ENCODE data around the gene GGT7. TPM values are rescaled to one million over a fixed set of nuclear protein-coding genes. Genes with fewer than 3 reads are reported as not detected.

The GGT7 gene
- total RNA-seq, 4 donors from 2014 or later = 24.1 to 41.1 (median 37.6) TPM

DNA sequence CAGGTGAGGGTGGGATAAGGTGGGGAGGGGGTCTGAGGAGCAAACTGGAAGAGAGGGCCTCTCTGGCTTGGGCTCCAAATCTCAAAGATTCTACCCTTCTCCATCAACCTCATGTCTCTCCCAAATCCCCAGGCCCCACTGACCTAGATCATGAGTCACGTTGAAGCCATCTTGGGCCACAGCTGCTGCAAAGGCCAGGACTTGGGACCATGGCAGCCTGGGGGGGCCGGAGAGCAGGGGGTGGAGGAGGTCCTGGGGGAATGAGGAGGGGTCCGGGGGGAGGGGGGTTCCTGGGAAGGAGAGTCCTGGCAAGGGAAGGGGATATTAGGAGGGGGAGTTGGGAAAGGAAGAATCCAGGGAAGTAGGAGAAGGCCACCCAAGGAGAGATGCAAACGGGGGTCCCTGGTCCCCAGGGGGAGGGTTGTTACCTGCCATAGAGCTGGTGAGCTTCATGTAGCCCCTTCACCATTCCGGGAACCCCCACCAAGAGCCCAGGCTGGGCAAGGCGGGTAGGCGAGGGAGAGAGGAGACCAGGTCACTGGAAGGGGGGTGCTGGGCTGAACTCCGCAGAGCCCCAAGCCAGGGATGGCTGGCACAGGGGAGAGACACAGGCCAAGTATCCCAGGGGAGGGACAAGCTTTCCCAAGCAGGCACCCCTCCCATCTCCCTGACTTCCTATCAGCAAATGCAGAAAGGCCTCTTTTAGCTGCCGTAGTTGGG lies 12.7 kb downstream of the GGT7 start:
- Histone ChIP-seq H3K9me3 (no peaks in the 10 kb centered on the region), H3K4me1 (no peaks in the 10 kb centered on the region), H3K36me3 (peaks cover 0 to 4% of the 10 kb centered on the region in 2 donors), H3K4me3 (replicated peaks in 1 of 3) (no peak overlapping the region), H3K27me3 (no peaks in the 10 kb centered on the region), H3K27ac (no peak overlapping the region)
- no peak for DNase-seq
- intact Hi-C loops (cut with DNase I) = no loop called here
- 90 to 93% methylated on average over 8 to 9 of the region's 9 CpGs for WGBS, 2 donors
- TF ChIP-seq POLR2A (IDR thresholded peaks at IDR 0.05) = no peak
- TF ChIP-seq, protein P1, sequence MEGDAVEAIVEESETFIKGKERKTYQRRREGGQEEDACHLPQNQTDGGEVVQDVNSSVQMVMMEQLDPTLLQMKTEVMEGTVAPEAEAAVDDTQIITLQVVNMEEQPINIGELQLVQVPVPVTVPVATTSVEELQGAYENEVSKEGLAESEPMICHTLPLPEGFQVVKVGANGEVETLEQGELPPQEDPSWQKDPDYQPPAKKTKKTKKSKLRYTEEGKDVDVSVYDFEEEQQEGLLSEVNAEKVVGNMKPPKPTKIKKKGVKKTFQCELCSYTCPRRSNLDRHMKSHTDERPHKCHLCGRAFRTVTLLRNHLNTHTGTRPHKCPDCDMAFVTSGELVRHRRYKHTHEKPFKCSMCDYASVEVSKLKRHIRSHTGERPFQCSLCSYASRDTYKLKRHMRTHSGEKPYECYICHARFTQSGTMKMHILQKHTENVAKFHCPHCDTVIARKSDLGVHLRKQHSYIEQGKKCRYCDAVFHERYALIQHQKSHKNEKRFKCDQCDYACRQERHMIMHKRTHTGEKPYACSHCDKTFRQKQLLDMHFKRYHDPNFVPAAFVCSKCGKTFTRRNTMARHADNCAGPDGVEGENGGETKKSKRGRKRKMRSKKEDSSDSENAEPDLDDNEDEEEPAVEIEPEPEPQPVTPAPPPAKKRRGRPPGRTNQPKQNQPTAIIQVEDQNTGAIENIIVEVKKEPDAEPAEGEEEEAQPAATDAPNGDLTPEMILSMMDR (IDR thresholded peaks at IDR 0.05) = no peak

DNA sequence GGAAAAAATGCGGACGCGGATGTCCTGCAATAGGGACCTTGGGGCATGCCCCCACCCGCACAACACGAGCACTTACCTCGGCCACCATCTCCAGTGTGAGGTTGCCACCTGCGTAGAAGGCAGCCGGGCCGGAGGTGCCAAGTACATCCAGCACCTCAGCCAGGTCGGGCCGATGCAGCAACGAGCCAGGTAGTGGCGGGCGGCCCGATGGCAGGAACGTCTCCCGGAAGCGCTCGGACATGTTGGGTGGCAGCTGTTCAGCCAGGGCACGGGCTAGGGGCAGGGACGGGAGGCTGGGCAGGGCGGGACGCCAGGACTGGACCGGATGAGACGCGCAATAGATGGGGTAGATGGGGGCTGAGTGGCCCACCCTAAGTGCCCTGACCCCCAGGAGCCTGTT lies 13.3 kb downstream of the GGT7 start:
- 97% methylated on average over 26 of the region's 26 CpGs for WGBS, 2 donors
- TF ChIP-seq, protein P1 (IDR thresholded peaks at IDR 0.05) = no peak
- TF ChIP-seq POLR2A (IDR thresholded peaks at IDR 0.05) = no peak
- intact Hi-C loops (cut with DNase I) = no loop called here

DNA sequence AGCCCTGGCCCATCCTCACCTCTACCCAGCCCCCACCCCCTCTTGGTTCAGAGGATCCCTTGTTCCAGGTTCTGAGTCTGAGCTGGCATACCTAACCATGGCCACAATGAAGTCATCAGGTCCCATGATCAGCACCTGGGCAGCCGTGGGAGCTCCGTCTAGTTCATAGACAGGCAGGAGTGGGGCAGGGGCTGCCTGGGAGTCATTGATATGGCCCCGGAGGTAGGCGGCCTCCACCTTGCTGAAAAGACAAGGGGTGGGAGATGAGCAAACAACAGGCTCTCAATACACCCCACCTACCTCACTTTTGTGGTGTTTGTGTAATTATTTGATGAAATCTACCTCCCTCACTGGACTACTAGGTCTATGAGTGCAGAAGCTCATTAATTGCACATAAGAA lies 20.4 kb downstream of the GGT7 start:
- TF ChIP-seq POLR2A (IDR thresholded peaks at IDR 0.05) = no peak
- TF ChIP-seq, protein P1 (IDR thresholded peaks at IDR 0.05) = no peak
- intact Hi-C loops (cut with DNase I) = no loop called here
- 79 to 87% methylated on average over 4 of the region's 4 CpGs for WGBS, 2 donors
- H3K9me3 ChIP-seq = no peaks in the 10 kb centered on the region
- DNase-seq = no peak
- H3K4me1 ChIP-seq = no peaks in the 10 kb centered on the region
- H3K27ac ChIP-seq = no peak overlapping the region
- no peak overlapping the region for H3K4me3 ChIP-seq (replicated peaks in 1 of 3)
- peaks cover 16 to 21% of the 10 kb centered on the region in 2 donors for H3K36me3 ChIP-seq
- no peaks in the 10 kb centered on the region for H3K27me3 ChIP-seq

More for the DNA sequence above, 13.3 kb downstream of the GGT7 start:
- Histone ChIP-seq H3K27me3 (no peaks in the 10 kb centered on the region), H3K36me3 (peaks cover 0 to 4% of the 10 kb centered on the region in 2 donors), H3K4me3 (replicated peaks in 1 of 3) (no peak overlapping the region), H3K9me3 (no peaks in the 10 kb centered on the region), H3K4me1 (no peaks in the 10 kb centered on the region), H3K27ac (no peak overlapping the region)
- no peak for DNase-seq

DNA sequence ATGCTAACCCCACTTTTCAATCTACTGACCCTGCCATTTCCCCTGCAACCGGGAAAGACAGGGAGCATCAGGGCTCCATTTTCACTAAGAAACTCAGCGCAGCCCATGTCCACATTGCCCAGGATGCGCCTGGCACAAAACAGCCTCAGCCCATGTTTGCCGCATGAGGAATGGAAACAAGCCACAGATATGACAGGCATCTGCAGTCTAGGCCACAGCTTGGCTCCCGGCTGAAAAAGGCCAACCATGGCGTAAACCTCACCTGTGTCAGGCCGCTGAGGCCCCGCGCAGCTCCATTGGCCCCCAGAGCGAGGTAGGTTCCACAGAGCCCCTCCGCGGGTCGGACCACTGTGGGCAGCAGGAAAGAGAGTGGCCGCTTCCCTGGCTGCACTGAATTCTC lies 21.7 kb downstream of the GGT7 start:
- DNase-seq = no peak
- no peak overlapping the region for H3K27ac ChIP-seq
- H3K4me1 ChIP-seq = no peaks in the 10 kb centered on the region
- WGBS, 2 donors = 94 to 96% methylated on average over 5 to 10 of the region's 14 CpGs
- H3K36me3 ChIP-seq = peaks cover 16 to 21% of the 10 kb centered on the region in 2 donors
- H3K27me3 ChIP-seq = no peaks in the 10 kb centered on the region
- intact Hi-C loops (cut with DNase I) = no loop called here
- H3K9me3 ChIP-seq = no peaks in the 10 kb centered on the region
- TF ChIP-seq, protein P1 (IDR thresholded peaks at IDR 0.05) = no peak
- no peak for TF ChIP-seq POLR2A (IDR thresholded peaks at IDR 0.05)
- no peak overlapping the region for H3K4me3 ChIP-seq (replicated peaks in 1 of 3)

DNA sequence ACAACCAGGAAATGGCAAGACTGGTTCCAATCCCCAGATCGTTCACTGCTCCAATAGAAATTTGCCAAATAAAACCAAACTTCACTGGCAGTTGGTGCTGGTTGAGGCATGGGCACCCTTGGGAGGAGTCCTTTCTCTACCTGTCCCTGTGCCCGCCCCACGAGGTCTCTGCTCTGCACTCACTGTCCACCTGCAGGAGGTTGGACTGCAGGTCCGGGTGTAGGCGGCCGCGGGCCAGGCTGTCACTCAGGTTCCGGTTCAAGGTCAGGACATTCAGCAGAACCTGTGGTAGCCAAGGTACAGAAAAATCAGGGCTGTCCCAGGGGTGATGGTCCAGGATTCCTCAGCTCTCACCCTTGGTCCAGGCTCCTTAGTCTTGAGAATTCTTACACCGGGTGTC lies 22.9 kb downstream of the GGT7 start:
- WGBS, 2 donors = 81 to 98% methylated on average over 2 to 9 of the region's 9 CpGs
- no peak overlapping the region for H3K27ac ChIP-seq
- DNase-seq = no peak
- no peaks in the 10 kb centered on the region for H3K4me1 ChIP-seq
- H3K36me3 ChIP-seq = peaks cover 16 to 21% of the 10 kb centered on the region in 2 donors
- TF ChIP-seq, protein P1 (IDR thresholded peaks at IDR 0.05) = no peak
- TF ChIP-seq POLR2A (IDR thresholded peaks at IDR 0.05) = no peak
- H3K9me3 ChIP-seq = no peaks in the 10 kb centered on the region
- H3K4me3 ChIP-seq (replicated peaks in 1 of 3) = no peak overlapping the region
- H3K27me3 ChIP-seq = no peaks in the 10 kb centered on the region
- intact Hi-C loops (cut with DNase I) = no loop called here
